B cell (primary cell): ENCODE results near the gene WDSUB1. TPM values are rescaled to one million over a fixed set of nuclear protein-coding genes. Genes with fewer than 3 reads are reported as not detected.

Source experiments
- ATAC-seq: fragments of 200-7000 bp; cut with Tn5 transposase; one replicate; pipeline ENCODE4 v1.10.0; 2021; ENCODE audit warnings: low read depth, mild to moderate bottlenecking, moderate number of reproducible peaks, moderate library complexity
- CTCF ChIA-PET: fragments of 350-600 bp; sonication (Branson Sonifier 250); formaldehyde crosslinking; loops from one replicate; lab custom pipeline; 2021; ENCODE audit warnings: antibody characterized with exemption, inconsistent platforms; lab: Charles Lee
- POLR2A ChIA-PET: fragments of 350-600 bp; sonication (Branson Sonifier 250); formaldehyde crosslinking; loops from one replicate; lab custom pipeline; 2021; ENCODE audit warnings: antibody characterized with exemption; lab: Charles Lee
- DNase-seq: peaks from one replicate; pipeline ENCODE4 v3.0.0; 2013
- H2AFZ ChIP-seq: 2 replicates; pipeline ENCODE4 v1.6.1; 2012; ENCODE audit warnings: mild to moderate bottlenecking, low read depth, low read length; ENCODE audit not compliant: insufficient read depth, poor library complexity, severe bottlenecking
- H3K27ac ChIP-seq, 2 donors: 1 replicate in 1 of 2; 2 replicates in 1 of 2; pipeline ENCODE4 v1.5.1; 2012 to 2013; ENCODE audit warnings: low read length in 2 of 2, mild to moderate bottlenecking in 2 of 2, moderate library complexity in 1 of 2
- H3K27me3 ChIP-seq, 4 experiments: fragments of 200-600 bp in 1 of 4; sonication (generic) in 1 of 4; replicated peaks in 1 of 4; 1 replicate in 2 of 4; 2 replicates in 2 of 4; pipeline versions ENCODE4 v1.6.1 to v1.7.0; 2013 to 2016; ENCODE audit warnings: low read length in 3 of 4, mild to moderate bottlenecking in 2 of 4, mixed read lengths in 1 of 4, moderate library complexity in 1 of 4; ENCODE audit not compliant: insufficient read depth in 4 of 4, control insufficient read depth in 3 of 4; ENCODE audit errors: control extremely low read depth in 1 of 4
- H3K36me3 ChIP-seq, 2 experiments: replicated peaks in 1 of 2; 1 replicate in 1 of 2; 2 replicates in 1 of 2; pipeline versions ENCODE4 v1.6.1 to v1.7.1; 2013; ENCODE audit warnings: low read length in 1 of 2; ENCODE audit not compliant: insufficient read depth in 2 of 2, control insufficient read depth in 1 of 2; ENCODE audit errors: control extremely low read depth in 1 of 2, extremely low read depth in 1 of 2
- H3K4me1 ChIP-seq, 2 donors: fragments of 200-600 bp in 1 of 2; sonication (generic) in 1 of 2; 1 replicate in 1 of 2; 2 replicates in 1 of 2; pipeline versions ENCODE4 v1.5.1 to v1.6.1; 2013 to 2017; ENCODE audit warnings: low read length in 2 of 2; ENCODE audit not compliant: control insufficient read depth in 2 of 2, insufficient read depth in 2 of 2
- H3K4me2 ChIP-seq: replicated peaks from 2 replicates; pipeline ENCODE3; 2012; ENCODE audit warnings: mild to moderate bottlenecking, low read depth, low read length; ENCODE audit not compliant: poor library complexity, severe bottlenecking
- H3K4me3 ChIP-seq, 5 experiments: fragments of 200-600 bp in 1 of 5; sonication (generic) in 1 of 5; 1 replicate in 3 of 5; 2 replicates in 2 of 5; pipeline versions ENCODE4 v1.5.1 to v1.7.0; 2011 to 2016; ENCODE audit warnings: low read length in 4 of 5, mild to moderate bottlenecking in 4 of 5, low read depth in 2 of 5, control low read depth in 1 of 5, moderate library complexity in 1 of 5; ENCODE audit not compliant: insufficient read depth in 1 of 5; ENCODE audit errors: control extremely low read depth in 1 of 5, extremely low read depth in 1 of 5
- H3K79me2 ChIP-seq: fragments of 200-600 bp; sonication (generic); one replicate; pipeline ENCODE4 v1.6.0; 2016; ENCODE audit warnings: low read length; ENCODE audit not compliant: control insufficient read depth, insufficient read depth
- H3K9ac ChIP-seq: fragments of 200-600 bp; sonication (generic); 2 replicates; pipeline ENCODE4 v1.6.1; 2017; ENCODE audit warnings: mild to moderate bottlenecking, low read length, moderate library complexity
- H3K9me3 ChIP-seq, 3 donors: one replicate each; pipeline versions ENCODE4 v1.6.1 to v1.7.1; 2013; ENCODE audit warnings: low read length in 2 of 3; ENCODE audit not compliant: control insufficient read depth in 2 of 3, insufficient read depth in 1 of 3; ENCODE audit errors: control extremely low read depth in 1 of 3
- H4K20me1 ChIP-seq: 2 replicates; pipeline ENCODE4 v1.6.0; 2012; ENCODE audit warnings: mild to moderate bottlenecking, low read length; ENCODE audit not compliant: insufficient read depth, control insufficient read depth, poor library complexity, severe bottlenecking
- H3K27ac Mint-ChIP-seq: one replicate; pipeline ENCODE4 v1.8.0; 2021; ENCODE audit warnings: mixed read lengths
- H3K27me3 Mint-ChIP-seq: one replicate; pipeline ENCODE4 v1.8.0; 2021; ENCODE audit warnings: mixed read lengths
- H3K4me1 Mint-ChIP-seq: one replicate; pipeline ENCODE4 v1.8.0; 2021; ENCODE audit warnings: mixed read lengths
- H3K4me3 Mint-ChIP-seq: one replicate; pipeline ENCODE4 v1.8.0; 2021; ENCODE audit warnings: mixed read lengths
- H3K9me3 Mint-ChIP-seq: one replicate; pipeline ENCODE4 v1.8.0; 2022; ENCODE audit warnings: mixed read lengths; ENCODE audit not compliant: insufficient read depth
- CTCF ChIP-seq: fragments of 200-600 bp; IDR thresholded peaks from one replicate; pipeline ENCODE4 v1.8.0; 2022; ENCODE audit warnings: antibody characterized with exemption, mild to moderate bottlenecking
- EZH2 ChIP-seq: IDR thresholded peaks from 2 replicates; pipeline ENCODE4 v1.6.1; 2012; ENCODE audit warnings: borderline replicate concordance, low read depth, mild to moderate bottlenecking, moderate library complexity, low read length; ENCODE audit not compliant: insufficient read depth, poor library complexity, severe bottlenecking
- WGBS: methylation state at CpG from one replicate; pipeline ENCODE4 v1.1.5; 2013; ENCODE audit warnings: missing lambda C conversion rate; ENCODE audit not compliant: insufficient coverage; 5-methylcytosine and 5-hydroxymethylcytosine counted together
- intact Hi-C: fragments of 100-400 bp; cut with micrococcal nuclease; formaldehyde crosslinking; loops from one replicate; pipeline ENCODE4 v1.10.0; 2022
- polyA plus RNA-seq: library from polyadenylated mRNA; depleted of rRNA; stranded (reverse); fragments of >200 nt; gene quantifications from 2 replicates; pipeline ENCODE4 v1.2.3, GENCODE V29; 2012
- total RNA-seq, 2 donors: library from RNA; stranded (reverse); fragments of 120-200 nt in 1 of 2; gene quantifications; 1 replicate in 1 of 2; 2 replicates in 1 of 2; pipeline versions ENCODE4 v1.2.3 to v1.2.4, GENCODE V29; 2013 to 2022

The WDSUB1 gene
- total and polyA plus RNA-seq, 2 donors (not counting 1 experiment from before 2014, with no cell fraction given), result 10.8 to 13.6 TPM

GRCh38 chr2:159326569-159327255, 40.2 kb upstream of the WDSUB1 start:
- Histone ChIP-seq H3K79me2 (no peaks in the 10 kb centered on the region), H2AFZ (no peak overlapping the region), H3K4me3 (no peak overlapping the region), H4K20me1 (no peaks in the 10 kb centered on the region), H3K27ac (no peak overlapping the region), H3K36me3 (peaks cover 1 to 26% of the 10 kb centered on the region in 2 experiments), H3K9ac (no peak overlapping the region), H3K4me2 (no peak overlapping the region), H3K27me3 (no peaks in the 10 kb centered on the region), H3K9me3 (no peaks in the 10 kb centered on the region), H3K4me1 (no peaks in the 10 kb centered on the region)
- Mint-ChIP-seq H3K27me3 (no peaks in the 10 kb centered on the region), H3K4me3 (no peak overlapping the region), H3K9me3 (no peaks in the 10 kb centered on the region), H3K27ac (no peak overlapping the region), H3K4me1 (no peaks in the 10 kb centered on the region)
- WGBS, result no CpG with 5 or more reads among the region's 5 CpGs
- POLR2A ChIA-PET, result no interaction called here
- intact Hi-C loops, result no loop called here
- no peak for ATAC-seq
- TF ChIP-seq EZH2 (no peak), CTCF (no peak)
- DNase-seq, result no peak
- CTCF ChIA-PET, result no interaction called here

- Histone ChIP-seq H4K20me1 (no peaks in the 10 kb centered on the region), H3K9me3 (no peaks in the 10 kb centered on the region), H3K9ac (no peak overlapping the region), H3K4me3 (no peak overlapping the region), H3K27me3 (no peaks in the 10 kb centered on the region), H3K79me2 (no peaks in the 10 kb centered on the region), H3K4me1 (no peaks in the 10 kb centered on the region), H3K36me3 (peaks cover 3 to 13% of the 10 kb centered on the region in 2 experiments), H3K4me2 (no peak overlapping the region), H3K27ac (no peak overlapping the region), H2AFZ (no peak overlapping the region)
- CTCF ChIA-PET, result no interaction called here
- POLR2A ChIA-PET, result no interaction called here
- intact Hi-C loops, result no loop called here
- TF ChIP-seq EZH2 (no peak), CTCF (no peak)
- DNase-seq, result no peak
- H3K9me3 Mint-ChIP-seq, result no peaks in the 10 kb centered on the region
- H3K4me1 Mint-ChIP-seq, result no peaks in the 10 kb centered on the region
- no peaks in the 10 kb centered on the region for H3K27me3 Mint-ChIP-seq
- ATAC-seq, result no peak
- no peak overlapping the region for H3K27ac Mint-ChIP-seq
- H3K4me3 Mint-ChIP-seq, result no peak overlapping the region
Observed at GRCh38 chr2:159322419-159322818, 35.9 kb upstream of the WDSUB1 start.
